GM10847 (cell line): Measurements from ENCODE around the gene MINDY2.

Source experiments
- POLR2A ChIP-seq: IDR thresholded peaks from 2 replicates; pipeline ENCODE4 v1.6.1; 2011; ENCODE audit not compliant: insufficient read length; ENCODE audit errors: extremely low read depth

Gene MINDY2

GRCh38 chr15:58771621-58772250, 634 bp downstream of the MINDY2 start:
- no peak for TF ChIP-seq POLR2A

- no peak for TF ChIP-seq POLR2A
These were observed 1.9 kb downstream of the MINDY2 start for GRCh38 chr15:58773024-58773423.

- no peak for TF ChIP-seq POLR2A
These were observed 4.3 kb downstream of the MINDY2 start for GRCh38 chr15:58775402-58775801.

GRCh38 chr15:58777107-58777506, 6.0 kb downstream of the MINDY2 start:
- no peak for TF ChIP-seq POLR2A

- TF ChIP-seq POLR2A: no peak
These were observed 8.5 kb downstream of the MINDY2 start for GRCh38 chr15:58779554-58779953.

- no peak for TF ChIP-seq POLR2A
These were observed 14.3 kb downstream of the MINDY2 start for GRCh38 chr15:58785355-58785754.

- no peak for TF ChIP-seq POLR2A
These were observed 17.1 kb downstream of the MINDY2 start for GRCh38 chr15:58788056-58788710.

- no peak for TF ChIP-seq POLR2A
These were observed 22.8 kb downstream of the MINDY2 start for GRCh38 chr15:58793862-58794261.

- TF ChIP-seq POLR2A: no peak
These were observed 24.7 kb downstream of the MINDY2 start for GRCh38 chr15:58795825-58796224.

- no peak for TF ChIP-seq POLR2A
These were observed 26.4 kb downstream of the MINDY2 start for GRCh38 chr15:58797505-58797904.

GRCh38 chr15:58805095-58805494, 34.0 kb downstream of the MINDY2 start:
- TF ChIP-seq POLR2A: no peak

- TF ChIP-seq POLR2A: no peak
These were observed 59.5 kb downstream of the MINDY2 start for GRCh38 chr15:58830556-58830955.

GRCh38 chr15:58839485-58839884, 68.4 kb downstream of the MINDY2 start:
- no peak for TF ChIP-seq POLR2A

GRCh38 chr15:58840048-58840447, 68.9 kb downstream of the MINDY2 start:
- TF ChIP-seq POLR2A: no peak

GRCh38 chr15:58842713-58843396, 71.8 kb downstream of the MINDY2 start:
- no peak for TF ChIP-seq POLR2A

- TF ChIP-seq POLR2A: no peak
These were observed 81.2 kb downstream of the MINDY2 start for GRCh38 chr15:58852347-58852746.
